ENCODE measurements around the gene KNDC1. TPM values are rescaled to one million over a fixed set of nuclear protein-coding genes. Genes with fewer than 3 reads are reported as not detected.
A peak's percentile ranks its signal among the peaks of the same experiment; 100 is the strongest.

Gene KNDC1
- total and polyA plus RNA-seq, 2 of the 13 experiments (the other 11 are each of a cell fraction or from before 2014, with no cell fraction given) = 0.69 TPM; not detected in 1

DNA sequence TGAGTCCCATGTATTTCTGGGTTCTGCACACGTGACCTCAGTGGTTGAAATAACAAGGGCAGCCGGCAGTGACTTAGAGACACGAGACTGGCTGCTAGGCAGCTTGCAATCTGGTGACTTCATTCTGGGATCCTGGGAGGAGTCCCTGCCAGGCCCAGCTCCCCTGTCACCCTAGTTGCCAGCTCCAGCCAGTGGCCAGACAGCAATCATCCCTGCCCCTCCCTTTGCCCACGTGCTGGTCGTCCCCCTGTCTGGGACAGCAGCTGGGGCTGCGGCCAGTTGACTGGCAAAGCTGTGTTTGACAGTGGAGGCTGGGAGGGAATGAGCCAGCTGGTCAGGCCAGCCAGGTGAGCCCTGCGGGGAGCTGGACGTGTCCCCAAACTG, 42.3 kb upstream of the KNDC1 start:
- CTCF ChIA-PET (ENCODE audit: low intra/inter-chr PET ratio, low total read pairs) = no interaction called here
- no peak overlapping the region for H3K4me2 ChIP-seq (ENCODE audit: low read depth, low read length)
- DNase-seq (ENCODE audit: low spot score) = no peak

DNA sequence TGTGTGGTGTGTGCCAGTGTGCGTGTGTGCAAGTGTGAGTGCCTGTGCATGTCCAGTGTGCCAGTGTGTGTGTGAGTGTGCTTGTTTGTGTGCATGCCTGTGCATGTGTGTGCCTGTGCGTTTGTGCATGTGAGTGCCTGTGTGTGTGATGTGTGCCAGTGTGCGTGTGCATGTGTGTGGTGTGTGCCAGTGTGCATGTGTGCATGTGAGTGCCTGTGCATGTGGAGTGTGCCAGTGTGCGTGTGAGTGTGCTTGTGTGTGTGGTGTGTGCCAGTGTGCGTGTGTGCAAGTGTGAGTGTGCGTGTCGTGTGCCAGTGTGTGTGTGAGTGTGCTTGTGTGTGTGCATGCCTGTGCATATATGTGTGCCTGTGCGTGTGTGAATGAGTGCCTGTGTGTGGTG, 38.5 kb upstream of the KNDC1 start:
- H4K20me1 ChIP-seq (ENCODE audit: insufficient read depth, low read length) = peaks cover 6% of the 10 kb centered on the region; the same call in 1 of the 2 replicates
- H3K4me3 ChIP-seq (replicated peaks in 1 of 3; ENCODE audit: insufficient read depth in 1 of 3, low read depth in 2 of 3, low read length in 3 of 3) = no peak overlapping the region
- H3K36me3 ChIP-seq (replicated peaks in 1 of 2; ENCODE audit: control insufficient read depth in 1 of 2, insufficient read depth in 2 of 2, low read length in 2 of 2) = no peaks in the 10 kb centered on the region
- no TSS peak for BruUV-seq (replicated peaks)
- H3K79me2 ChIP-seq (ENCODE audit: insufficient read depth, low read length) = no peaks in the 10 kb centered on the region
- no peak overlapping the region for H2AFZ ChIP-seq (ENCODE audit: low read length)
- TF ChIP-seq PREB (CRISPR knock-in tag; IDR thresholded peaks at IDR 0.05) (no peak), MNT (IDR thresholded peaks at IDR 0.05) (peak; percentile 76)
- intact Hi-C loops (cut with micrococcal nuclease; ENCODE audit: unreplicated experiment) (loop anchor here (5.0 kb wide), 1 partner anchor 184 kb away; no protein-coding TSS in a partner anchor), in situ Hi-C loops (cut with HindIII; ENCODE audit: extremely low pct_ligation_motif_present, low pct_unique_long_range_greater_than_20kb) (loop anchor here (10.0 kb wide), 1 partner anchor 177 kb away; the partner anchor contains the start of gene CFAP46)
- no peak for ATAC-seq
- no peak overlapping the region for H3K4me2 ChIP-seq (ENCODE audit: low read depth, low read length)
- H3K27ac ChIP-seq (ENCODE audit: extremely low read length, insufficient read depth, low read length) = no peak overlapping the region
- WGBS (ENCODE audit: low lambda C conversion rate) = 41% methylated on average over 8 of the region's 8 CpGs
- no peak for DNase-seq (ENCODE audit: low spot score)
- no peaks in the 10 kb centered on the region for H3K9me3 ChIP-seq (ENCODE audit: low read length)
- ChIA-PET CTCF (ENCODE audit: low intra/inter-chr PET ratio, low total read pairs) (no interaction called here), POLR2A (no interaction called here)
- FAIRE-seq = no peak
- H3K27me3 ChIP-seq (ENCODE audit: control insufficient read depth in 1 of 2, insufficient read depth in 2 of 2, low read length in 2 of 2) = peaks cover 10 to 41% of the 10 kb centered on the region in 2 experiments; a peak in 4 of 5 replicates
- H3K9ac ChIP-seq (ENCODE audit: insufficient read depth, low read depth, low read length) = no peak overlapping the region
- no peaks in the 10 kb centered on the region for H3K4me1 ChIP-seq (ENCODE audit: insufficient read depth, low read length)

More for the DNA sequence above, 42.3 kb upstream of the KNDC1 start:
- no peaks in the 10 kb centered on the region for H4K20me1 ChIP-seq (ENCODE audit: insufficient read depth, low read length)
- H3K27me3 ChIP-seq (ENCODE audit: control insufficient read depth in 1 of 2, insufficient read depth in 2 of 2, low read length in 2 of 2) = peaks cover 7 to 46% of the 10 kb centered on the region in 2 experiments; a peak in 4 of 5 replicates
- H3K4me3 ChIP-seq (replicated peaks in 1 of 3; ENCODE audit: insufficient read depth in 1 of 3, low read depth in 2 of 3, low read length in 3 of 3) = no peak overlapping the region
- no peaks in the 10 kb centered on the region for H3K4me1 ChIP-seq (ENCODE audit: insufficient read depth, low read length)
- 0% methylated on average over 4 of the region's 8 CpGs for WGBS (ENCODE audit: low lambda C conversion rate)
- H3K79me2 ChIP-seq (ENCODE audit: insufficient read depth, low read length) = no peaks in the 10 kb centered on the region
- H2AFZ ChIP-seq (ENCODE audit: low read length) = no peak overlapping the region
- in situ Hi-C loops (cut with HindIII; ENCODE audit: extremely low pct_ligation_motif_present, low pct_unique_long_range_greater_than_20kb) = no loop called here
- ATAC-seq = no peak
- no peaks in the 10 kb centered on the region for H3K36me3 ChIP-seq (replicated peaks in 1 of 2; ENCODE audit: control insufficient read depth in 1 of 2, insufficient read depth in 2 of 2, low read length in 2 of 2)
- no peak overlapping the region for H3K27ac ChIP-seq (ENCODE audit: extremely low read length, insufficient read depth, low read length)
- POLR2A ChIA-PET = no interaction called here
- FAIRE-seq = no peak
- H3K9me3 ChIP-seq (ENCODE audit: low read length) = no peaks in the 10 kb centered on the region
- intact Hi-C loops (cut with micrococcal nuclease; ENCODE audit: unreplicated experiment) = no loop called here
- TF ChIP-seq PAWR (CRISPR knock-in tag; IDR thresholded peaks at IDR 0.05; ENCODE audit: borderline replicate concordance) (no peak), XBP1 (CRISPR knock-in tag; IDR thresholded peaks at IDR 0.05) (no peak), SRF (IDR thresholded peaks at IDR 0.05; ENCODE audit: low read depth, low read length) (no peak)
- H3K9ac ChIP-seq (ENCODE audit: insufficient read depth, low read depth, low read length) = no peak overlapping the region
- BruUV-seq (replicated peaks) = no TSS peak

All from HepG2 (cell line).